NCI-H2171 (cell line): ENCODE data around the gene FNDC3A.

Source experiments
- DNase-seq: peaks from one replicate; lab custom pipeline; 2025; lab: John Stamatoyannopoulos, UW

The FNDC3A gene

GRCh38 chr13:49218493-49219051 lies 242.9 kb downstream of the FNDC3A start:
- DNase-seq: no peak

DNA sequence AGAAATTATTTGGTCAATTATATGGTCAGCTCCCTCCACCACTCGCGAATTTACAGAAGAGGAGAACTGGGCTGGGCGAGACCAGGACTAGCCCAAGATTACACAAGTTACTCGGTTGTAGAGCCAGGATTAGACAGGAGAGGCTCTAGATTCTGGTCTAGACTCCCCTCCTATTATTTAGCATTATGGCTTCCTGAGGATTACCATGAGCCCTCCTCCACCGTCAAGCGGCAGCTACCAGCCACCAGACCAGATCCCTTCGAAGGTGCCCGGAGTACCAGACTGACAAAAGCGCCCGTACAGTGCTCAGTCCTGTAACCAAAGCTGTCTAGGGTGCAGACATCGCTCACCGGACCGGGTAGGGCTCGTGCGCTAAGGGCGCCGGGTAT lies 243.9 kb downstream of the FNDC3A start:
- no peak for DNase-seq

DNA sequence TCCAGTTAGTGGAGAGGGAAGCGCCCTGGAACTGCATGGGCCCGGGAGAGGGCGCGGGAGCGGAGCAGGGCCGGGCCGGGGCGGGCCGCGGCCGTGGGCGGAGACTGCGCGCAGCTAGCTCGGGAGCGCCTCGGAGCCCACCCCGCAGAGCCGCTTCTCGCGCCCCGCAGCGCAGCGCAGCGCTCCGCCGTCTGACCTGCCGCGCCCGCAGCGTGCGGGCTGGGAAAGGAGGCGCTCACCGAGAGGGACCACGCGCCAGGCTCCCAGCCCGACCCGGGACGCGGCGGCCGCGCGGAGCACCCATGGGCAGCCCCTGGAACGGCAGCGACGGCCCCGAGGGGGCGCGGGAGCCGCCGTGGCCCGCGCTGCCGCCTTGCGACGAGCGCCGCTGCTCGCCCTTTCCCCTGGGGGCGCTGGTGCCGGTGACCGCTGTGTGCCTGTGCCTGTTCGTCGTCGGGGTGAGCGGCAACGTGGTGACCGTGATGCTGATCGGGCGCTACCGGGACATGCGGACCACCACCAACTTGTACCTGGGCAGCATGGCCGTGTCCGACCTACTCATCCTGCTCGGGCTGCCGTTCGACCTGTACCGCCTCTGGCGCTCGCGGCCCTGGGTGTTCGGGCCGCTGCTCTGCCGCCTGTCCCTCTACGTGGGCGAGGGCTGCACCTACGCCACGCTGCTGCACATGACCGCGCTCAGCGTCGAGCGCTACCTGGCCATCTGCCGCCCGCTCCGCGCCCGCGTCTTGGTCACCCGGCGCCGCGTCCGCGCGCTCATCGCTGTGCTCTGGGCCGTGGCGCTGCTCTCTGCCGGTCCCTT lies 244.5 kb downstream of the FNDC3A start, which contains the start of gene MLNR:
Gene MLNR (plus strand): TSS at position 303 of the 820 bp plus-strand sequence. CDS start 0 bp downstream, at position 303.
- peak; percentile 54 for DNase-seq

DNA sequence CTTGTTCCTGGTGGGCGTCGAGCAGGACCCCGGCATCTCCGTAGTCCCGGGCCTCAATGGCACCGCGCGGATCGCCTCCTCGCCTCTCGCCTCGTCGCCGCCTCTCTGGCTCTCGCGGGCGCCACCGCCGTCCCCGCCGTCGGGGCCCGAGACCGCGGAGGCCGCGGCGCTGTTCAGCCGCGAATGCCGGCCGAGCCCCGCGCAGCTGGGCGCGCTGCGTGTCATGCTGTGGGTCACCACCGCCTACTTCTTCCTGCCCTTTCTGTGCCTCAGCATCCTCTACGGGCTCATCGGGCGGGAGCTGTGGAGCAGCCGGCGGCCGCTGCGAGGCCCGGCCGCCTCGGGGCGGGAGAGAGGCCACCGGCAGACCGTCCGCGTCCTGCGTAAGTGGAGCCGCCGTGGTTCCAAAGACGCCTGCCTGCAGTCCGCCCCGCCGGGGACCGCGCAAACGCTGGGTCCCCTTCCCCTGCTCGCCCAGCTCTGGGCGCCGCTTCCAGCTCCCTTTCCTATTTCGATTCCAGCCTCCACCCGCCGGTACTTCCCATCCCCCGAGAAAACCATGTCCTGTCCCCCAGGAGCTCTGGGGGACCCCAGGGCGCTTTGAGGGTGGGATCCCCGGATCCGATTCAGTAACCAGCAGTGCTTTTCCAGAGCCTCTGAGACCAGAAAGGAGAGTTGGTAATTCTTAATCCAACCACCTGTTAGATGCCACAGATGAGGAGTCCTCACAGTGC lies 245.3 kb downstream of the FNDC3A start:
- no peak for DNase-seq

DNA sequence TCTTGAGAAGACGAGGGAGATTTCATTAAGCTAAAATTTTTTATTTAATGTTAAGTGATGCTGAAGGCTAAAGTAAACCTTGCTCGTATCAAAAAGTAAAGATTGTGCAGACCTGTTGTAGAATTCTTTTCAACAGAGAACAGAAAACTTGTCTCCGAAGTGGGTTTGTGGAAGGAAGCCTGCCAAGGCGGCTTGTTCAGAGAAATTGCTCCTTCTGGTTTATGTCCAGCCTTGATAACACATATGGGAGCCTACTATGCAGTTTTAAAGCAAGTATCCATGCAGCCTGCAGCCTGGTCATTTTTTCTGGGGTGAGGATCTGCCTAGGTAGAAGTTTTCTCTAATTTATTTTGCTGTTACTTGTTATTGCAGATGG lies 245.9 kb downstream of the FNDC3A start:
- DNase-seq: no peak

- DNase-seq: no peak
Measured at GRCh38 chr13:49225223-49226042, 249.7 kb downstream of the FNDC3A start.

- DNase-seq: no peak
Measured at GRCh38 chr13:49226613-49227012, 250.9 kb downstream of the FNDC3A start.

DNA sequence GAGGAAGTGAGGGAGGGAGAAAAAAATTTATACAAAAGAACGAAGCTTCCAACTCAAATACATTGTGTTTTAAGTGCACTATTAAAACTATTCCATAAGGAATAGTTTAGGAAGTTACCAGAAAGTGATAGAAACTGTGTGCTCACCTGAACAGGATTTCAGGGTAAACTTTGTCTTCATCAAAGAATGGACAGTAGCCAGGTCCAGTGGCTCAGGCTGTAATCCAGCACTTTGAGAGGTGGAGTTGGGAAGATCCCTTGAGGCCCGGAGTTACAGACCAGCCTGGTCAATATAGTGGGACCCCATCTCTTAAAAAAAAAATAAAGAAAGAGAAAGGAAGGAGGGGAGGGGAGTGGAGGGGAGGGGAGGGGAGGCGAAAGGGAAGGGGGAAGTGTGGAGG lies 259.0 kb downstream of the FNDC3A start:
- DNase-seq: no peak

DNA sequence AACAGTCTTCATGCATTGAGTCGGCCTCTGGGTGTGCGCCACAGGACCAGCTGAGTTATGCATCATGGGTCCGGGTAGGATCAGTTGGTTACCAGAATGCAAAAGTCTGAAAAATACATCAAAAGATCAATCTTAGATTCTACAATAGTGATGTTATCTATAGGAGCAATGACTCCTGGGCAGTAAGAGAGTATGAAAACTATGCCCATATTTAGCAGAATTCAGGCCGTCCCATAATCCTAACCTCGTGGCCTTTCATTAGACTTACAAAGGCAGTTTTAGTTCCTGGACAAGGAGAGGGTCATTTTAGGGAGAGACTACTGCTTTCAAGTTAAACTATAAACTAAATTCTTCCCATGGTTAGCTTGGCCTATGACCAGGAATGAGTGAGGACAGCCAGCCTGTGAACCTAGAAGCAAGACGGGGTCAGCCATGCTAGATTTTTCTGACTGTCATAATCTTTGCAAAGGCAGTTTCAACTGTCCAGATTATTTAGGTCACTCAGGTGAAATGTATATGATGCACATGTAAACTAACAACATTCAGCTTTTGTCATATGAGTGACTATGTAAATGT lies 260.2 kb downstream of the FNDC3A start:
- DNase-seq: no peak

DNA sequence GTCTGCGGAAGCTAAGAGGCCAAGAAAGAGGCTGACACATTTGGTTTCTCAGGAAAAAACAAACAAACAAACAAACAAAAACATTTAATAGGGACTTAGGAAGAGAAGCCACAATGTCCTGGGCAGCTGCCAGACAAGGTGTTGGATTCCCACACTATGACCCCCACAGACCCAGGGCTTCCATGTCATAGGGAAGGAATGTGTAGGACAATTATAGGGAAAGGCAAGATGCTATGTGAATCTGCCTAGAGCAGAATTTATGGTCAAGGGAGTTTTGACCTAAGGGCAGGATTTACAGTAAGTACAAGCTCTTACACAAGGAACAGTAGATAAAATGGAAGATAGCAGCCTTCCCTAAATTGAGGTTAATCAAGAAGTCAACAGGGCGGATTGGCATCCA lies 262.9 kb downstream of the FNDC3A start:
- no peak for DNase-seq

GRCh38 chr13:49240017-49240416 lies 264.3 kb downstream of the FNDC3A start:
- no peak for DNase-seq

DNA sequence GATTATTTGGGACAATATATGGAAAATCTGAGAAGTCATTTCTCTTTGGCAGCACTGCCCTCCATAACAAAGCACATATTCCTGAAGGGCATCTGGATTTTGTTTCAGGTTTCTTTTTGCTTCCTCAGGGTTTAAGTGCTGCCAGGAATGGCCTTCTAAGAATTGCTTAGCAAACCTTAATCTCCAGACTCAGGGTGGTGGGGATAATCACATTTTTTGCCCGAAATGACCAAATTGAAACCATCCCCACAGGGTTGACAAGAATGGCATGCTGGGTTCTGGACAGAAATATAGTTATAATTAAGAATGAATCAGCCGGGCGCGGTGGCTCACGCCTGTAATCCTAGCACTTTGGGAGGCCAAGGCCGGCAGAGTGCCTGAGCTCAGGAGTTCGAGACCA lies 265.6 kb downstream of the FNDC3A start:
- DNase-seq: no peak

GRCh38 chr13:49245101-49245500 lies 269.4 kb downstream of the FNDC3A start:
- no peak for DNase-seq

DNA sequence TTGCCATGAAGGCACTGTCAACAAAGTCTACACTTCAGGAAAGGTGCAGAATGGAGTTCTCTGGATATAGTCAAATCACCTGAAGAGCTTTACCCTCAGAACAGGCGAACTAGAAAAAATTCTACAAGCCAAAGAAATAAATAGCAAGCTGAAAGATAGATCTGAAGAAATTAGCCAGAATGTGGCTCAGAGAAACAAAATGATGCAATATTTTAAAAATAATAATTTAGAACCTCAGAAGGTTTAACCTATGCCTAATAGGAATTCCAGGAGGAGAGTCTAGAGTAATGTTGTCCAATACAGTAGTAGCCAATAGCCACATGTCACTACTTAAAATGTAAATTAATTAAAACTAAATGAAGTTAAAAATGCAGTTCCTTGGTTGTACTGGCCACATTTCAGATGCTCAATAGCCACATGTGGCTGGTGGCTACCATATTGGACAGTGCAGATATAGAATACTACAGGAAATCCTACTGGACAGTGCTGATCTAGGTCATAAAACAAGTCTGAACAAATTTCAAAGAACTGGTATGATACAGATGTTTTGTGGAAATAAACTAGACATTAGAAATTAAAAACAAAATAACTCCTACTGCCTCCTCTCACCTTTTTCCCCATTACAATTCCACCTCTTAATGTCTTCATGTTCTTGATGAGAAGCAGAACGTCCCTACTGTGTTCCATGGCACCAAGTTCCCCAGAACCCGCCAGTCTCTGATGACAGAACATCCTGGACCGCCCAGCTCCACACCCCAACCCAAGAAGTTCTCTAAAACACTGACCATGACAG lies 271.3 kb downstream of the FNDC3A start:
- DNase-seq: no peak

DNA sequence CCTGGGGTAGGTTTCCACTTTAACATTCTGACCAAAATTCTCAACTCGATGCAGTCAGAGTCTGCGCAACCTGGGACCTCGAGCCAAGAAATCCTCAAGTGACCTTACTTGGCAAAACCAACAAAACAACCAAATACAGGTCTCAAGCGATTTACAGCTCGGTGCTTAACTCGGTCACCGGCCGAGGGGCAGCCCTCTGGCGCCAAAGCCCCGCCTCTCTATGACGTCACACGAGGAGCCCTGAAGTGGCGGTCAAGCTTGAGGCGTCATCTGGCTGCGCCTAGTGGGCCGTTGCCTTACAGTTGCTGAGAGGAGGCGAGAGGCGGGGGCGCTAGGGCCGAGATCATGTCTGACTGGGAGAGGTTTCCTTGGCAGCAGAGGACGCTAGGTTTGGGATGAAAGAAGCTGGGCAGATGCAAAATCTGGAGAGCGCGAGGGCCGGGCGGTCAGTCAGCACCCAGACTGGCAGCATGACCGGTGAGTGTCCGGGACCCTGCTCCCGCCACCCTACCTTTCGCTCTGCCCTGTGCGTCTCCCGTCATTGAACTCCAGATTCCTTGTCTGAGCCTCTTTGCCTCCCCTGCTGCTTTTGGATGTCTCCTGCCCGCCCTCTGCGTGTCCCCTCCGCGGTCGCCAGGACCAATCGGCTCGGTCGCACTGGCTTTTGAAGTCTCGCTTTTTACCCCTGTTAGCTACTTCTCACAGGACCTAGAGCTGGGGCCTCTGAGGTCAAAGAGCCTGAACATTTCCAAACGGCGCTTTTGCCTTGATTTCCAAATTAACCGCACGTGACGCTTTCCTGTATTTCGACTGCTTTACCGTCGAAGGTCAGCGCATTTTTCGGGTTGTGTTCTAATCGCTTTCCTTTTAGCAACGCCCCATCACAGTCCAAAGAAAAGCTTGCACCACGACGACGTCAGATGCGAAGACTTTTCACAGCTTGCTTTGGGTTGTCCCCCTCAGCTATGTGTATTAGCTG lies 272.2 kb downstream of the FNDC3A start, which contains the start of gene CDADC1:
Gene CDADC1 (plus strand): TSS at position 283 of the 979 bp plus-strand sequence. CDS start 113 bp downstream, at position 396.
- DNase-seq: peak; percentile 80

- DNase-seq: no peak
Measured at GRCh38 chr13:49248622-49249002, 272.9 kb downstream of the FNDC3A start.

GRCh38 chr13:49251326-49251725 lies 275.6 kb downstream of the FNDC3A start:
- DNase-seq: no peak

DNA sequence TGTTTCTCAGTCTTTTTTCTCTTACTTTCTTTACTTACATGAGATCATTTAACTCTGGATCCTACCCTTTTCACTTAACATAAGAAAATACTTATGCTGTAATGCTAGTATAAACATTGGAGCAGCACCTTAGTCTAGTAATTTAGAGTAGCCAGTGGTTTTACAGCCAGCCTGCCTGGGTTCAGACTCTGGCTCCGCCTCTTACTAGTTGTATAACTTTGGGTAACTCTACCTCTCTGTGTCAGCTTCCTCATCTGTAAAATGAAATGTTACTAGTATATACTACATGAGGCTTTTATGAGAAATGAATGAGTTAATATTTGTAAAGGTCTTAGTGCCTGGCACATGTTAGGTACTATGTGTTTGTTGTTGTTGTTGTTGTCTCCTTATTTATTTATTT lies 277.6 kb downstream of the FNDC3A start:
- DNase-seq: no peak

- no peak for DNase-seq
Measured at GRCh38 chr13:49254007-49254406, 278.3 kb downstream of the FNDC3A start.

- no peak for DNase-seq
Measured at GRCh38 chr13:49256841-49257240, 281.1 kb downstream of the FNDC3A start.
